Measurements from ENCODE around the gene OPN4.
"Not testable (repeated sequence)": the region's sequence is repeated elsewhere in the genome, so short reads cannot be mapped to it uniquely, and the experiment has no call there.

Gene OPN4

DNA sequence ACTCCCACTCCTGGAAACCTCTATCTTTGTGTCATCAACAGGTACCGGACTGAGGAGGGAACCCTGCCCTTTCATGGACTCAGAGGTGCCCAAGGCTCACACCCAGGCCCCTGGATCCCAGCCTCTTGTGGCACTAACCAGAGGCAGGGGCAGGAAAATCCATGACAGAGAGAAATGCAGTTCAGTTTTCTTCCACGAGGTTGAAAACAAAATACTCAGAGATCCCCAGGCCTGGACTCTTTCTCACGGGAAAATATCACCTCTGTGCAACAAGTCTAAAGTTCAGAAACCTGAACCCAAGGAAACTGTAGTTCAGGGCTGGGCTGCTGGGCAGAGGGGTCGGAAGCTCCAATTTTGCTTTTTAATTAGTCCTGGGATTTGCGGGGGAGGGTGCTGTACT, 21.4 kb upstream of the OPN4 start:
- Histone ChIP-seq H3K9ac (ENCODE audit: low read length) (no peak overlapping the region), H3K9me3 (ENCODE audit: control insufficient read depth, low read depth, low read length) (no peaks in the 10 kb centered on the region), H3K4me1 (ENCODE audit: control insufficient read depth, low read depth, low read length) (no peaks in the 10 kb centered on the region), H3K27me3 (ENCODE audit: control insufficient read depth, insufficient read depth, low read length) (peaks cover 41% of the 10 kb centered on the region), H3K36me3 (ENCODE audit: control insufficient read depth, low read depth, low read length) (no peaks in the 10 kb centered on the region), H3K4me3 (ENCODE audit: low read length) (no peak overlapping the region), H3K27ac (ENCODE audit: low read length) (no peak overlapping the region)

DNA sequence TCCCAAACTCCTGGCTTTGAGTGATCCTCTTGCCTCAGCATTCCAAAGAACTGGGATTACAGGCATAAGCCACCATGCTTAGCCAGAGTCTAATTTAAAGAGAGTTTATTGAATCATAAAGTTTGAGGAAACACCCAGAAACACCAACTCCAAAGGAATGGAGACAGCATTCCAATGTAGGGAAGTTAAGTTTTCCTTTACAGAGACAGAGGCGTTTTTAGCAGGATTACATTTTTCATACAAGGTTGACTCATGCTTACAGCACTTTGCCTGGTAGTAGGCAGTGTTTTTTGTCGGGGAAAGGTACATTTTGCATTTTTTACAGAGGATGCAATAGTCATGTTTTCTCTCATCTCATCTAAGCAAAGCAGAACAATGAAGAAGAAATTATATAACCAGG, 18.9 kb upstream of the OPN4 start:
- H3K27ac ChIP-seq (ENCODE audit: low read length), result no peak overlapping the region
- no peaks in the 10 kb centered on the region for H3K36me3 ChIP-seq (ENCODE audit: control insufficient read depth, low read depth, low read length)
- H3K9ac ChIP-seq (ENCODE audit: low read length), result no peak overlapping the region
- H3K4me3 ChIP-seq (ENCODE audit: low read length), result no peak overlapping the region
- peaks cover 39% of the 10 kb centered on the region for H3K27me3 ChIP-seq (ENCODE audit: control insufficient read depth, insufficient read depth, low read length)
- H3K4me1 ChIP-seq (ENCODE audit: control insufficient read depth, low read depth, low read length), result no peaks in the 10 kb centered on the region
- H3K9me3 ChIP-seq (ENCODE audit: control insufficient read depth, low read depth, low read length), result no peaks in the 10 kb centered on the region

DNA sequence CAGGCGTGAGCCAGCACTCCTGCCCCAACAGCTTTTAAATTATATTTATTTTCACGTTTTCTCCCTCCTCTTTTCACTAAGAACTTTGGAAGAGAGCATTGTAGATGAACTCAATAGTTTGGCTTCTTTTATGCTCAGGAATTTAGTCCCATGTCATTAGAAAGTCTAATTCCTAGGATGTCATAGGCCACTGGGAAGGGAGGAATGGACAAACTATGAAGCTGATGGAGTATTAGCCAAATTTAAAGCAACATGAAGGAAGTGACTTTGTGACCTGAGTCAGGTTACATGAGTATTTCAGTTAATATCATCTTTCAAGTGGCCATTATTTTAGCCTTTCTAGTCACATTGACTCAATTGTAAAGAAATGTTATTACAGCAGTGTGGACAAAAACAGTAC, 18.0 kb upstream of the OPN4 start:
- Histone ChIP-seq H3K36me3 (ENCODE audit: control insufficient read depth, low read depth, low read length) (no peaks in the 10 kb centered on the region), H3K4me3 (ENCODE audit: low read length) (no peak overlapping the region), H3K4me1 (ENCODE audit: control insufficient read depth, low read depth, low read length) (no peaks in the 10 kb centered on the region), H3K27me3 (ENCODE audit: control insufficient read depth, insufficient read depth, low read length) (peaks cover 30% of the 10 kb centered on the region), H3K27ac (ENCODE audit: low read length) (no peak overlapping the region), H3K9ac (ENCODE audit: low read length) (no peak overlapping the region), H3K9me3 (ENCODE audit: control insufficient read depth, low read depth, low read length) (no peaks in the 10 kb centered on the region)

DNA sequence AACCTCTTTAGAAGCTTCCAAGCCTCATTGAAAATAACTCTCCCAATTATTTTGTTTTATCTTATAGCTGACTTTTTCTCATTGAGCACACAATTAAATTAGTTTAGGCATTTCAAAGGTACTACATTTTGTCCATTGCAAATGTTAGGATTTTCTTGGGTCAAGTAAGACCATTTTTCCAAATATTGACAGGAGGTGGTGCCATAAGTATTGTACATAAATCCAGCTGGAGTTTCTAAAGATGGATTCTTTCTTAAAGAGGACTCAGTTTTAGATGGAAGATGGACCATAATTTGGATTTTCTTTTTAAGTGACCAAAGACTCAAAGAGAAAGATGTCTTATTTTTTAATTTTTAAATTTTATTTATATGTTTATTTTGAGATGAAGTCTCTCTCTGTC, 12.3 kb upstream of the OPN4 start:
- no peaks in the 10 kb centered on the region for H3K36me3 ChIP-seq (ENCODE audit: control insufficient read depth, low read depth, low read length)
- H3K4me1 ChIP-seq (ENCODE audit: control insufficient read depth, low read depth, low read length), result no peaks in the 10 kb centered on the region
- H3K27me3 ChIP-seq (ENCODE audit: control insufficient read depth, insufficient read depth, low read length), result no peaks in the 10 kb centered on the region
- H3K27ac ChIP-seq (ENCODE audit: low read length), result no peak overlapping the region
- no peak overlapping the region for H3K4me3 ChIP-seq (ENCODE audit: low read length)
- no peak overlapping the region for H3K9ac ChIP-seq (ENCODE audit: low read length)
- no peaks in the 10 kb centered on the region for H3K9me3 ChIP-seq (ENCODE audit: control insufficient read depth, low read depth, low read length)

DNA sequence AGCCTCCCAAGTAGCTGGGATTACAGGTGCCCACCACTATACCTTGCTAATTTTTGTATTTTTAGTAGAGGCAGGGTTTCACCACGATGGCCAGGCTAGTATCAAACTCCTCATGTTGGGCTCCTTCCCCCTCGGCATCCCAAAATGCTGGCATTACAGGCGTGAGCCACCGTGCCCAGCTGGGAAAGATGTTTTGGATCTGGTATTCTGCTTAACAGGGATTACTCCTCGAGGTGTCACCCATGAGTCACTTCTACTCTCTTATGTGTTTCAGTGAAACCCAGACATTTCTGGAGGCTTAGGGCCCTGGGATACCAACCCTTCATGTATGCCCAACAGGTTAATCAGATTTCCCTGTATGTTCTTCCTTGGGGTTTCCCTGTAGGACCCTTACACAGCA, 11.8 kb upstream of the OPN4 start:
- no peak overlapping the region for H3K9ac ChIP-seq (ENCODE audit: low read length)
- no peak overlapping the region for H3K4me3 ChIP-seq (ENCODE audit: low read length)
- H3K27me3 ChIP-seq (ENCODE audit: control insufficient read depth, insufficient read depth, low read length), result no peaks in the 10 kb centered on the region
- no peaks in the 10 kb centered on the region for H3K9me3 ChIP-seq (ENCODE audit: control insufficient read depth, low read depth, low read length)
- H3K27ac ChIP-seq (ENCODE audit: low read length), result no peak overlapping the region
- H3K36me3 ChIP-seq (ENCODE audit: control insufficient read depth, low read depth, low read length), result no peaks in the 10 kb centered on the region
- no peaks in the 10 kb centered on the region for H3K4me1 ChIP-seq (ENCODE audit: control insufficient read depth, low read depth, low read length)

DNA sequence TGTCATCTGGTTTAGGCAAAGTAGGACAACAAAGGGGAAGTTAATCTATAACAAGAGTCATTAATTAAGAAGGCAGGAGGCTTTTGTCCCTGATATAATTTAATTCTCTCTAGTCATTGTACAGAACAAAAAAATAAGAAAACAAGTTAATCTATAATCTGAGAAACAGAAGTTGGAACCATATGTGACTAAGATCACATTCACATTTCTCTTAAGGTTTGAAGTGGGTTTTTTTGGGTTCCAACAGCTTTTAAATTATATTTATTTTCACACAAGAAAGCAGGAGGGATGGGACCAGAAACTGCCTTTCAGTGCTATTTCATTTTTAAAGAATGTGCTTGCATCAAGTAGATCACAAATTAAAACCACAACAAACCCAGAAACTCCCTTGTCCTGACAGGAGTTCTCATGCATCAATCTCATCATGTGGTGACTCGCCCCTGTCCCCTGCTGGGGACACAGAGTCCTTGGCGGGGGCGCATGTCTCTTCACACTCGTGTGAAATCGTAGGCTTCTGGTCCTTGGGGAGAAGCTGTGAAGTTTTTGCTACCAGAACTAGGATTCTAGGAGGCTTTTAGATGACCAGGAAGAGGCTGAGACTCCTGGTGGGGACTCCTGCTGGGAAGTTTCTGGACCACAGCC, 10.1 kb upstream of the OPN4 start:
- no peaks in the 10 kb centered on the region for H3K36me3 ChIP-seq (ENCODE audit: control insufficient read depth, low read depth, low read length)
- no peaks in the 10 kb centered on the region for H3K27me3 ChIP-seq (ENCODE audit: control insufficient read depth, insufficient read depth, low read length)
- H3K9me3 ChIP-seq (ENCODE audit: control insufficient read depth, low read depth, low read length), result no peaks in the 10 kb centered on the region
- H3K27ac ChIP-seq (ENCODE audit: low read length), result no peak overlapping the region
- H3K4me3 ChIP-seq (ENCODE audit: low read length), result no peak overlapping the region
- no peak overlapping the region for H3K9ac ChIP-seq (ENCODE audit: low read length)
- H3K4me1 ChIP-seq (ENCODE audit: control insufficient read depth, low read depth, low read length), result no peaks in the 10 kb centered on the region

DNA sequence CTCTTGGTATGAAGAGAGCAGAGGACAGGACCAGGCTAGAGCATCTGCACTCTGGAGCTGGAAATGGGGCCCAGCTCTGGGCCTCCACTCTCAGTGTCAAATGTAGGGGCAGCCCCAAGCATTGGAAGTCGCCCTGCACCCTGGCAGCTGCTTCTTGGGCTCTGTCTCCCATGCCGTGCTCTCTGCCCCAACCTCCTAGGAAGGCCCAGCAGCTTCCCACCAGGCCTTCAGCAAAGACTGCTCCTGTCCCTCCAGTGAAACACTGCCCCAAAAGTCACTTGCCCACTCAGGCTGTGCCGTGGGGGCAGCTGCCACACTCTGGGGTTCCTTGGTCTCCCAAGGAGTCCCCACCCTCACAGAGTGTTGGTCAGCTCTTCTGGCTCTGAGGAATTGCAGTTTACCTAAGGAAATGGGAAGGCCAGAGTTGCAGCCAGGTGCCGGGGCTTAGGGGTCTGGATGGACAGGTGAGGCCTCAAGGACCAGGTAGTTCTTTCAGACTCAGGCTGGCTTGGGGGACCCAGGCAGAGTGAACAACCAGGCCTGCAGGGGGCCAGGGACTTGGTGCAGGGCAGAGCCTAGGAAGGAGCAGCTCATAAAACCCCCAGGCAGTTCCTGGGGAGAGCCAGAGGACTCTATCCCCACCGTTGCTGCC, 9.4 kb upstream of the OPN4 start:
- Histone ChIP-seq H3K27ac (ENCODE audit: low read length) (no peak overlapping the region), H3K4me3 (ENCODE audit: low read length) (no peak overlapping the region), H3K9ac (ENCODE audit: low read length) (no peak overlapping the region), H3K27me3 (ENCODE audit: control insufficient read depth, insufficient read depth, low read length) (no peaks in the 10 kb centered on the region), H3K4me1 (ENCODE audit: control insufficient read depth, low read depth, low read length) (no peaks in the 10 kb centered on the region), H3K9me3 (ENCODE audit: control insufficient read depth, low read depth, low read length) (no peaks in the 10 kb centered on the region), H3K36me3 (ENCODE audit: control insufficient read depth, low read depth, low read length) (no peaks in the 10 kb centered on the region)

DNA sequence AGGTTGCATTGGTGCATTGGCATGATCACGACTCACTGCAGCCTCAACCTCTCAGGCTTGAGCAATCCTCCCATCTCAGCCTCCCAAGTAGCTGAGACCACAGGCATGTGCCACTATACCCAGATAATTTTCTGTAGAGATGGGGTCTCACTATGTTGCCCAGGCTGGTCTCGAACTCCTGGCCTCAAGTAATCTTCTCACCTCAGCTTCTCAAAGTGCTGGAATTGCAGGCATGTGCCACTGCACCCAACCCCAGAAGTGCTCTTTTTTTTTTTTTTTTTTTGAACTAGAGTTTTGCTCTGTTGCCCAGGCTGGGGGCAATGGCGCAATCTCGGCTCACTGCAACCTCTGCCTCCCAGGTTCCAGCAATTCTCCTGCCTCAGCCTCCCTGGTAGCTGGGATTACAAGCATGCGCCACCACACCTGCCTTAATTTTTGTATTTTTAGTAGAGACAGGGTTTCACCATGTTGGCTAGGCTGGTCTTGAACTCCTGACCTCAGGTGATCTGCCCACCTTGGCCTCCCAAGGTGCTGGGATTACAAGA, 8.7 kb upstream of the OPN4 start:
- not testable (repeated sequence) for H3K4me1 ChIP-seq (ENCODE audit: control insufficient read depth, low read depth, low read length); H3K9me3 ChIP-seq (ENCODE audit: control insufficient read depth, low read depth, low read length); H3K36me3 ChIP-seq (ENCODE audit: control insufficient read depth, low read depth, low read length); H3K4me3 ChIP-seq (ENCODE audit: low read length); H3K27me3 ChIP-seq (ENCODE audit: control insufficient read depth, insufficient read depth, low read length); H3K27ac ChIP-seq (ENCODE audit: low read length); H3K9ac ChIP-seq (ENCODE audit: low read length)

DNA sequence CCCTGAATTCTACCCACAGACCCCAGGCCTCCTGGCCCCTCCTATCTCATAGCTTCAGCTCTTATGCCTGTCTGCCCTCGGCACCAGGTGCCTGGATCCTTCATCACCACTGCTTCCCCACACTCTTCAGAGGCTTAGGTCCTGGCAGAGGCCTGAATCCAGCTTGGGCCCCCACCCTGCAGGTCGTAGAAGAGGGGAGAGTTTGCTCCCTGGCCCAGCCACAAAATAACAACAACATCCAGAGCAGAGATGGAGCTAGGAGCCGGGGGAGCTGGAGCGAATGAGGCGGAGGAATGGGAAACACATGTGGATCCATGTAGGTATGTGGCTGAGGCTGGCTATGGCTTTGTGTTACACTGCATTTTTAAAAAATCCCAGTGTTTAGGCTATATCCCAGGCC, 7.8 kb upstream of the OPN4 start:
- H3K27me3 ChIP-seq (ENCODE audit: control insufficient read depth, insufficient read depth, low read length), result no peaks in the 10 kb centered on the region
- no peaks in the 10 kb centered on the region for H3K9me3 ChIP-seq (ENCODE audit: control insufficient read depth, low read depth, low read length)
- H3K27ac ChIP-seq (ENCODE audit: low read length), result no peak overlapping the region
- no peaks in the 10 kb centered on the region for H3K36me3 ChIP-seq (ENCODE audit: control insufficient read depth, low read depth, low read length)
- H3K9ac ChIP-seq (ENCODE audit: low read length), result no peak overlapping the region
- H3K4me1 ChIP-seq (ENCODE audit: control insufficient read depth, low read depth, low read length), result no peaks in the 10 kb centered on the region
- no peak overlapping the region for H3K4me3 ChIP-seq (ENCODE audit: low read length)

DNA sequence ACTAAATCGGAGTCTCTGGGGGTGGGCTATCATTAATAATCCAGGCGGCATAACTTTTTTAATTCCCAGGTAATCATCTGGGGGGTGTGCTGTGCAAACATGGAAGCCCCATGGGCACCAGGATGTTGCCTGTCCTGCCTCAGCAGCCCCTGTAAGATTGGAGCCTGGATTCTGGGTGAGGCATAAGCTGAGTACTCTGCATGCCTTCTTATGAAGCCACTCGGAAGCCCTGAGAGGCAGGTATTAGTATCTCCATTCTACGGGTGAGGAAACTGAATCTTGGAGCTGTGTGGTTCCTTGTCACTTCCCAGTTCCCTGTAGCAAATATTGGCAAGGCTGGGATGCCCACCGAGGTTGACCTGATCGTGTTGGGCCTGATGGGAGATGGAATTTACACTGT, 7.4 kb upstream of the OPN4 start:
- Histone ChIP-seq H3K4me1 (ENCODE audit: control insufficient read depth, low read depth, low read length) (no peaks in the 10 kb centered on the region), H3K4me3 (ENCODE audit: low read length) (no peak overlapping the region), H3K36me3 (ENCODE audit: control insufficient read depth, low read depth, low read length) (no peaks in the 10 kb centered on the region), H3K27ac (ENCODE audit: low read length) (no peak overlapping the region), H3K9me3 (ENCODE audit: control insufficient read depth, low read depth, low read length) (no peaks in the 10 kb centered on the region), H3K9ac (ENCODE audit: low read length) (no peak overlapping the region), H3K27me3 (ENCODE audit: control insufficient read depth, insufficient read depth, low read length) (no peaks in the 10 kb centered on the region)

DNA sequence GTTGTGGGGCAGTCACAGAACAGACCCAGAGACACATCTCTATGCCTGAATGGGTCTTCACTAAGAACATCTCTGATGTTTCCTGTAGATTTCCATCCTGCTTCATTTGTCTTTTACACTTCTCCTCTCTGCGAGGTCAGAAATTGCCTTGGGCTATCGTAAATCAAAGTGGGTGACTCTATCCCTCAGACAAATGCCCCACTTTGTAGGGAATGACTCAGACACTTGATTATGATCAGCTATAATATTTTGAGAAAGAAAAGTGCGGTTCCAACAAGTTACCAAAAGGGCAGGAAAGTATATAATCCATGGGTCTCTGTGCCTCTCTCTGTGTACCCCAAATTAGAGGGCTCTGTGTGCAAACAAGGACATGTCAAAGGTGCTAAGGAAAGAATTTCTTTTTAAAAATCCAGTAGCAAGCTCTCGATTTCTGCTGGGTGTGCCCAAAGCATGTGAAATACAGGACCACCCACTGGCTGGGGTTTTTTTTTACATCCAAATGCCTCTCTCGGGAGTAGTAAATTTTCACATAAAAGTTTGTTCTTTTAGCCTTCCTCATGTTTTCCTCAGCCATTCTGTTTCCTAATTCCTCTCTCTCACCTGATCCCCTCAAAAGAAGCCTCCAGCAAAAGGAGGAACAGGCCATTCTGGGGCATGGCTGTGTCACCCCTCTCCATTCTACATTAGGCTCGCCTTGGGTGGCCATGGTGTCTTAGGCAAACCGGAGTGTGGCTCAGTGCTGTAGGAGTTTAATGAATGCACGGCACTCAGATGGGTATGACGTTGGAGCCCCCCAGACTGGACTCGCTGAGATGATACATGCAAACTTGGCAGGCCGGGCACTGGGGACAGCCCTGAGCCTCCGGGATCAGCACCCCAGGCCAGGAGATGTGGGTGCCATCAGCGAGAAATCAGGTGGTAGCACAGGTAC, 6.3 kb upstream of the OPN4 start:
- Histone ChIP-seq H3K4me3 (ENCODE audit: low read length) (no peak overlapping the region), H3K36me3 (ENCODE audit: control insufficient read depth, low read depth, low read length) (no peaks in the 10 kb centered on the region), H3K27ac (ENCODE audit: low read length) (no peak overlapping the region), H3K9ac (ENCODE audit: low read length) (no peak overlapping the region), H3K9me3 (ENCODE audit: control insufficient read depth, low read depth, low read length) (no peaks in the 10 kb centered on the region), H3K4me1 (ENCODE audit: control insufficient read depth, low read depth, low read length) (peaks cover 7% of the 10 kb centered on the region), H3K27me3 (ENCODE audit: control insufficient read depth, insufficient read depth, low read length) (no peaks in the 10 kb centered on the region)
